DLD1 (cell line): ENCODE results near the gene ABHD11.

ENCODE experiments used
- in situ Hi-C: cut with HindIII; loops from 2 replicates; pipeline ENCODE4 v1.10.0; 2017; ENCODE audit warnings: low sequenced_read_pairs

ABHD11 gene

GRCh38 chr7:73702665-73703064 is 35.9 kb downstream of the ABHD11 start:
- in situ Hi-C loops = no loop called here

- in situ Hi-C loops = no loop called here
Measured at GRCh38 chr7:73702226-73702625, 36.4 kb downstream of the ABHD11 start.

- in situ Hi-C loops = no loop called here
Measured at GRCh38 chr7:73701357-73701995, 37.1 kb downstream of the ABHD11 start.

- in situ Hi-C loops = no loop called here
Measured at GRCh38 chr7:73700581-73701134, 37.9 kb downstream of the ABHD11 start.

GRCh38 chr7:73700069-73700423 is 38.6 kb downstream of the ABHD11 start:
- in situ Hi-C loops = no loop called here

- in situ Hi-C loops = no loop called here
Measured at GRCh38 chr7:73699370-73700068, 39.1 kb downstream of the ABHD11 start.

GRCh38 chr7:73698410-73698809 is 40.2 kb downstream of the ABHD11 start:
- in situ Hi-C loops = no loop called here

GRCh38 chr7:73696372-73696771 is 42.2 kb downstream of the ABHD11 start:
- in situ Hi-C loops = no loop called here

- in situ Hi-C loops = no loop called here
Measured at GRCh38 chr7:73690646-73691045, 48.0 kb downstream of the ABHD11 start.

- in situ Hi-C loops = no loop called here
Measured at GRCh38 chr7:73688288-73688687, 50.3 kb downstream of the ABHD11 start.
